IMR-90 (cell line): ENCODE data around the gene OPCML. TPM values are rescaled to one million over a fixed set of nuclear protein-coding genes. Genes with fewer than 3 reads are reported as not detected.

Experiments used
- ATAC-seq: fragments of 200-7000 bp; cut with Tn5 transposase; 2 replicates; pipeline ENCODE4 v1.9.1; 2020; ENCODE audit warnings: low read depth, mild to moderate bottlenecking, moderate library complexity
- BruUV-seq: library from RNA; stranded (reverse); fragments of 400-500 nt; replicated peaks from 2 replicates; lab custom pipeline; 2021; lab: Mats Ljungman, UMichigan
- CTCF ChIA-PET: fragments of 300-600 bp; formaldehyde crosslinking; extraction: SDS; loops from one replicate; lab custom pipeline; 2021; ENCODE audit warnings: antibody characterized with exemption; lab: Yijun Ruan, JAX
- POLR2A ChIA-PET: fragments of 300-600 bp; sonication (Branson Sonifier 250); formaldehyde crosslinking; loops from one replicate; lab custom pipeline; 2022; ENCODE audit warnings: antibody characterized with exemption; ENCODE audit not compliant: unreplicated experiment; lab: Charles Lee
- DNase-seq: peaks from one replicate; pipeline ENCODE4 v3.0.0; 2013
- H2AFZ ChIP-seq: replicated peaks from 2 replicates; pipeline ENCODE3; 2013; ENCODE audit warnings: low read length, mild to moderate bottlenecking; ENCODE audit not compliant: poor library complexity
- H2AK5ac ChIP-seq: 2 replicates; pipeline ENCODE4 v1.6.1; 2013; ENCODE audit warnings: low read depth, low read length, inconsistent platforms
- H2AK9ac ChIP-seq: replicated peaks from 2 replicates; pipeline ENCODE3; 2013; ENCODE audit warnings: mild to moderate bottlenecking, low read depth, low read length, moderate library complexity; ENCODE audit not compliant: poor library complexity
- H2BK120ac ChIP-seq: 2 replicates; pipeline ENCODE4 v1.6.1; 2013; ENCODE audit warnings: low read depth, low read length, inconsistent platforms
- H2BK15ac ChIP-seq: 3 replicates; pipeline ENCODE4 v1.6.1; 2013; ENCODE audit warnings: low read depth, low read length, inconsistent platforms
- H2BK20ac ChIP-seq: 2 replicates; pipeline ENCODE4 v1.6.1; 2013; ENCODE audit warnings: low read depth, mild to moderate bottlenecking, inconsistent platforms, low read length, moderate library complexity
- H2BK5ac ChIP-seq: 2 replicates; pipeline ENCODE4 v1.6.1; 2013; ENCODE audit warnings: mild to moderate bottlenecking, low read depth, low read length, inconsistent platforms; ENCODE audit not compliant: poor library complexity, severe bottlenecking
- H3K14ac ChIP-seq: replicated peaks from 2 replicates; pipeline ENCODE4 v1.6.1; 2013; ENCODE audit warnings: low read depth, low read length, inconsistent platforms
- H3K18ac ChIP-seq: 2 replicates; pipeline ENCODE4 v1.6.1; 2013; ENCODE audit warnings: low read depth, low read length, control low read depth
- H3K23ac ChIP-seq: 2 replicates; pipeline ENCODE4 v1.6.1; 2013; ENCODE audit warnings: low read depth, low read length, inconsistent platforms
- H3K27ac ChIP-seq: 2 replicates; pipeline ENCODE4 v1.5.1; 2013; ENCODE audit warnings: mild to moderate bottlenecking, control low read depth, low read length; ENCODE audit not compliant: insufficient read depth
- H3K27me3 ChIP-seq: 2 replicates; pipeline ENCODE4 v1.6.1; 2013; ENCODE audit warnings: low read length; ENCODE audit not compliant: control insufficient read depth, insufficient read depth
- H3K36me3 ChIP-seq: 2 replicates; pipeline ENCODE4 v1.6.1; 2013; ENCODE audit warnings: low read length, mixed read lengths; ENCODE audit not compliant: control insufficient read depth, insufficient read depth
- H3K4ac ChIP-seq: 2 replicates; pipeline ENCODE4 v1.6.1; 2013; ENCODE audit warnings: low read depth, low read length, inconsistent platforms
- H3K4me1 ChIP-seq: 2 replicates; pipeline ENCODE4 v1.6.1; 2013; ENCODE audit warnings: low read length, mixed read lengths; ENCODE audit not compliant: control insufficient read depth, insufficient read depth
- H3K4me2 ChIP-seq: 2 replicates; pipeline ENCODE4 v1.6.1; 2013; ENCODE audit warnings: low read depth, mild to moderate bottlenecking, control low read depth, low read length, moderate library complexity
- H3K4me3 ChIP-seq: 2 replicates; pipeline ENCODE4 v1.5.1; 2013; ENCODE audit warnings: low read depth, mild to moderate bottlenecking, control low read depth, low read length, moderate library complexity; ENCODE audit not compliant: insufficient read depth
- H3K56ac ChIP-seq: 2 replicates; pipeline ENCODE4 v1.6.1; 2013; ENCODE audit warnings: low read length, inconsistent platforms; ENCODE audit not compliant: insufficient read depth; ENCODE audit errors: extremely low read depth
- H3K79me1 ChIP-seq, 2 experiments: 2 replicates each; pipeline ENCODE4 v1.6.1; 2013; ENCODE audit warnings: low read length in 2 of 2, inconsistent platforms in 1 of 2, low read depth in 1 of 2
- H3K9ac ChIP-seq: 2 replicates; pipeline ENCODE4 v1.6.1; 2013; ENCODE audit warnings: low read depth, low read length, control low read depth
- H3K9me1 ChIP-seq: 2 replicates; pipeline ENCODE4 v1.6.1; 2013; ENCODE audit warnings: low read length, inconsistent platforms; ENCODE audit not compliant: insufficient read depth
- H3K9me3 ChIP-seq: 2 replicates; pipeline ENCODE4 v1.6.1; 2013; ENCODE audit warnings: low read length; ENCODE audit not compliant: control insufficient read depth, insufficient read depth
- H4K20me1 ChIP-seq: 2 replicates; pipeline ENCODE4 v1.6.1; 2013; ENCODE audit warnings: low read length, inconsistent platforms; ENCODE audit not compliant: insufficient read depth
- H4K5ac ChIP-seq: 2 replicates; pipeline ENCODE4 v1.6.1; 2013; ENCODE audit warnings: mild to moderate bottlenecking, low read depth, low read length, control low read depth
- H4K8ac ChIP-seq, 2 experiments: 2 replicates each; pipeline ENCODE4 v1.6.1; 2013; ENCODE audit warnings: low read depth in 2 of 2, low read length in 2 of 2, control low read depth in 1 of 2, inconsistent platforms in 1 of 2
- H4K91ac ChIP-seq: 2 replicates; pipeline ENCODE4 v1.6.1; 2013; ENCODE audit warnings: low read depth, low read length, inconsistent platforms; ENCODE audit not compliant: insufficient read depth
- BHLHE40 ChIP-seq: fragments of 150-350 bp; IDR thresholded peaks from 2 replicates; pipeline ENCODE4 v1.6.1; 2016; ENCODE audit warnings: mild to moderate bottlenecking, low read depth, low read length
- MAFK ChIP-seq: IDR thresholded peaks from 2 replicates; pipeline ENCODE4 v1.6.1; 2012; ENCODE audit warnings: low read depth, low read length, improper control_type of control experiment
- MAZ ChIP-seq: IDR thresholded peaks from 2 replicates; pipeline ENCODE4 v1.6.1; 2012; ENCODE audit warnings: low read depth, mild to moderate bottlenecking, low read length, improper control_type of control experiment, moderate library complexity, borderline replicate concordance
- MXI1 ChIP-seq: IDR thresholded peaks from 2 replicates; pipeline ENCODE4 v1.6.1; 2012; ENCODE audit warnings: low read depth, mild to moderate bottlenecking, low read length, moderate library complexity, borderline replicate concordance
- RAD21 ChIP-seq: IDR thresholded peaks from 2 replicates; pipeline ENCODE4 v1.6.1; 2012; ENCODE audit warnings: low read length, improper control_type of control experiment
- RFX5 ChIP-seq: IDR thresholded peaks from 2 replicates; pipeline ENCODE4 v1.8.0; 2012; ENCODE audit warnings: low read depth, mild to moderate bottlenecking, low read length, moderate library complexity
- WGBS, 2 experiments: methylation state at CpG; one replicate each; pipeline versions ENCODE4 v1.1.5 to v1.1.7; 2013; ENCODE audit warnings: missing lambda C conversion rate in 2 of 2; ENCODE audit not compliant: insufficient read length in 1 of 2; ENCODE audit errors: extremely low coverage in 2 of 2; 5-methylcytosine and 5-hydroxymethylcytosine counted together
- dilution Hi-C: fragments of 300-500 bp; cut with HindIII; formaldehyde crosslinking; loops from one replicate; pipeline ENCODE4 v1.14.3; 2018; ENCODE audit warnings: low sequenced_read_pairs; ENCODE audit not compliant: unreplicated experiment
- in situ Hi-C: fragments of 300-500 bp; cut with MboI; formaldehyde crosslinking; loops from 3 replicates; pipeline ENCODE4 v1.14.3; 2019; ENCODE audit warnings: low sequenced_read_pairs, inconsistent platforms, mixed read lengths
- intact Hi-C: fragments of 100-400 bp; cut with micrococcal nuclease; formaldehyde crosslinking; loops from 2 replicates; pipeline ENCODE4 v1.10.0; 2022
- polyA plus RNA-seq, 3 experiments: library from polyadenylated mRNA; depleted of rRNA; stranded (reverse); fragments of >200 nt; gene quantifications; 2 replicates each; pipeline ENCODE4 v1.2.3, GENCODE V29; 2012; ENCODE audit warnings: low replicate concordance in 1 of 3
- total RNA-seq: library from RNA; depleted of rRNA; stranded (reverse); fragments of >200 nt; gene quantifications from 2 replicates; pipeline ENCODE4 v1.2.3, GENCODE V29; 2012
- TF ChIP-seq, protein P1 (sequence below): fragments of 150-350 bp; IDR thresholded peaks from 2 replicates; pipeline ENCODE4 v1.6.1; 2016; ENCODE audit warnings: low read depth, mild to moderate bottlenecking, low read length, moderate library complexity, borderline replicate concordance
- TF ChIP-seq, protein P2 (sequence below): conservative IDR thresholded peaks from 2 replicates; pipeline ENCODE4 v1.5.1; 2012; ENCODE audit warnings: mild to moderate bottlenecking, low read depth, low read length, improper control_type of control experiment

The OPCML gene
- total and polyA plus RNA-seq, 2 of the 4 experiments (the other 2 are of a cell fraction), result under 0.01 to 2.6 TPM

DNA sequence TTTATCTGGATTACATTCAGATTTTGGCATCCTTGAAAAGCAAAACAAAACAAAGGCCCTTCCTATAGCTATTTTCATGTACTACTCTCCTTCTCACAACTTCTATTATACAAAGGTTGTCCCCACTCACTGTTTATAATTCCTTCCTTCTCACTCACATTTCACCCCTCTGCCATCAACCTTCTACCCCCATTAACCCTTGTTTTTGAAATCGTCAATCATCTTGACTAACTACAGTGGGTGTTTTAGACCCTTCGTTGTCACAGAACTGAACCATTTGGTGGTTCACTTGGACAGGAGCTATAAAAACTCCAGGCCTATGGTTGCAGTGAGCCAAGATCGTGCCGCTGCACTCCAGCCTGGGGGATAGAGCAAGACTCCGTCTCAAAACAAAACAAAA, 639.4 kb downstream of the OPCML start:
- H4K5ac ChIP-seq, result no peak overlapping the region
- no peak overlapping the region for H3K9ac ChIP-seq
- no peak overlapping the region for H2BK5ac ChIP-seq
- H3K4me1 ChIP-seq, result peaks cover 3% of the 10 kb centered on the region; the same call in 1 of the 2 replicates
- no peak overlapping the region for H3K23ac ChIP-seq
- H2BK15ac ChIP-seq, result no peak overlapping the region
- H2BK20ac ChIP-seq, result no peak overlapping the region
- H3K36me3 ChIP-seq, result no peaks in the 10 kb centered on the region
- no CpG with 5 or more reads among the region's 5 CpGs for WGBS, 2 experiments
- no peaks in the 10 kb centered on the region for H4K20me1 ChIP-seq
- no peak overlapping the region for H3K18ac ChIP-seq
- no peak overlapping the region for H3K4ac ChIP-seq
- H3K56ac ChIP-seq, result no peak overlapping the region
- no peak overlapping the region for H4K91ac ChIP-seq
- H3K14ac ChIP-seq, result no peak overlapping the region
- no peaks in the 10 kb centered on the region for H3K9me3 ChIP-seq
- no peaks in the 10 kb centered on the region for H3K27me3 ChIP-seq
- intact Hi-C loops (no loop called here), in situ Hi-C loops (no loop called here), dilution Hi-C loops (no loop called here)
- no peak overlapping the region for H3K4me3 ChIP-seq
- BruUV-seq, result no TSS peak
- H3K79me1 ChIP-seq, result no peaks in the 10 kb centered on the region
- no peak overlapping the region for H3K27ac ChIP-seq
- POLR2A ChIA-PET, result no interaction called here
- H2AFZ ChIP-seq, result no peak overlapping the region
- no peak overlapping the region for H3K4me2 ChIP-seq
- CTCF ChIA-PET, result no interaction called here
- no peak for TF ChIP-seq MAFK
- no peak for TF ChIP-seq MAZ
- TF ChIP-seq, protein P1, sequence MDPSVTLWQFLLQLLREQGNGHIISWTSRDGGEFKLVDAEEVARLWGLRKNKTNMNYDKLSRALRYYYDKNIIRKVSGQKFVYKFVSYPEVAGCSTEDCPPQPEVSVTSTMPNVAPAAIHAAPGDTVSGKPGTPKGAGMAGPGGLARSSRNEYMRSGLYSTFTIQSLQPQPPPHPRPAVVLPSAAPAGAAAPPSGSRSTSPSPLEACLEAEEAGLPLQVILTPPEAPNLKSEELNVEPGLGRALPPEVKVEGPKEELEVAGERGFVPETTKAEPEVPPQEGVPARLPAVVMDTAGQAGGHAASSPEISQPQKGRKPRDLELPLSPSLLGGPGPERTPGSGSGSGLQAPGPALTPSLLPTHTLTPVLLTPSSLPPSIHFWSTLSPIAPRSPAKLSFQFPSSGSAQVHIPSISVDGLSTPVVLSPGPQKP, result no peak
- no peak for TF ChIP-seq MXI1
- no peak for TF ChIP-seq RFX5
- TF ChIP-seq, protein P2, sequence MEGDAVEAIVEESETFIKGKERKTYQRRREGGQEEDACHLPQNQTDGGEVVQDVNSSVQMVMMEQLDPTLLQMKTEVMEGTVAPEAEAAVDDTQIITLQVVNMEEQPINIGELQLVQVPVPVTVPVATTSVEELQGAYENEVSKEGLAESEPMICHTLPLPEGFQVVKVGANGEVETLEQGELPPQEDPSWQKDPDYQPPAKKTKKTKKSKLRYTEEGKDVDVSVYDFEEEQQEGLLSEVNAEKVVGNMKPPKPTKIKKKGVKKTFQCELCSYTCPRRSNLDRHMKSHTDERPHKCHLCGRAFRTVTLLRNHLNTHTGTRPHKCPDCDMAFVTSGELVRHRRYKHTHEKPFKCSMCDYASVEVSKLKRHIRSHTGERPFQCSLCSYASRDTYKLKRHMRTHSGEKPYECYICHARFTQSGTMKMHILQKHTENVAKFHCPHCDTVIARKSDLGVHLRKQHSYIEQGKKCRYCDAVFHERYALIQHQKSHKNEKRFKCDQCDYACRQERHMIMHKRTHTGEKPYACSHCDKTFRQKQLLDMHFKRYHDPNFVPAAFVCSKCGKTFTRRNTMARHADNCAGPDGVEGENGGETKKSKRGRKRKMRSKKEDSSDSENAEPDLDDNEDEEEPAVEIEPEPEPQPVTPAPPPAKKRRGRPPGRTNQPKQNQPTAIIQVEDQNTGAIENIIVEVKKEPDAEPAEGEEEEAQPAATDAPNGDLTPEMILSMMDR, result no peak
- no peak for TF ChIP-seq BHLHE40
- no peak for TF ChIP-seq RAD21
- no peak overlapping the region for H4K8ac ChIP-seq
- DNase-seq (no peak), ATAC-seq (no peak)
- no peaks in the 10 kb centered on the region; the same call in 1 of the 2 replicates for H3K9me1 ChIP-seq
- no peak overlapping the region for H2BK120ac ChIP-seq
- no peak overlapping the region for H2AK9ac ChIP-seq
- H2AK5ac ChIP-seq, result no peak overlapping the region
